Stomach (tissue), 4 donors: ENCODE measurements around the gene DHCR7.

Experiments used
- CTCF ChIP-seq, 7 experiments: fragments of 450-650 bp in 4 of 7; fragments of 200-600 bp in 3 of 7; sonication (generic) in 3 of 7; IDR thresholded peaks; one replicate each; pipeline ENCODE4 v1.5.1; 2016 to 2019; ENCODE audit warnings: antibody characterized with exemption in 7 of 7, control low read depth in 2 of 7, mild to moderate bottlenecking in 1 of 7
- EP300 ChIP-seq: sonication (generic); formaldehyde crosslinking; IDR thresholded peaks from one replicate; pipeline ENCODE4 v1.6.1; 2017; ENCODE audit warnings: antibody characterized with exemption
- POLR2A ChIP-seq, 4 donors: fragments of 450-650 bp; IDR thresholded peaks; one replicate each; pipeline ENCODE4 v1.6.1; 2016; ENCODE audit warnings: antibody characterized with exemption in 4 of 4, control low read depth in 2 of 4, mild to moderate bottlenecking in 1 of 4, moderate library complexity in 1 of 4
- POLR2AphosphoS5 ChIP-seq, 3 donors: sonication (generic); formaldehyde crosslinking; IDR thresholded peaks; one replicate each; pipeline ENCODE4 v1.6.1; 2016; ENCODE audit warnings: antibody characterized with exemption in 3 of 3

GRCh38 chr11:71404209-71404608 lies 44.0 kb downstream of the DHCR7 start:
- TF ChIP-seq CTCF (IDR thresholded peaks at IDR 0.05) (no peak), POLR2A (IDR thresholded peaks at IDR 0.05) (no peak), EP300 (no peak), POLR2AphosphoS5 (IDR thresholded peaks at IDR 0.05) (no peak)
